Measurements from ENCODE around the gene TBPL2.

Gene TBPL2

DNA sequence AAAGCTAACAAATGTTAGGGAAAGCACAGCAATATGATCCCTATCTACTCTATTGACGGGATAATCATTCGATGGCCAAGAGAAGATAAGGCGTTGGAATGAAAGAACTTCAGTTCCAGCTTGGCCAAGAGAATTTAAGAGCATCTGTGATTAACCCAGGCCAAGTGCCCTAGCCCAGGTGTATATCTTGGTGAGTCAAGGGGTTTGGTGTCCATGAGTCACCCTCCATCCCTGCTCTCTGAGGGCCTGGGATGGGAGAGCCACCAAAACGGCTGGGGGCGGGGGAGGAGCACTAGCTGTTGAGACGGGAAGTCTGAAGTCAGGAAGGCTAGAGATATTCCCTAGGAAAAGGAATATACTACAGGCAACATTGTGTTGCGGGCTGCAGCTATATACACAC lies 13.0 kb downstream of the TBPL2 start:
- no peak overlapping the region for H3K27ac ChIP-seq (ENCODE audit: low read depth, low read length)
- no peaks in the 10 kb centered on the region for H3K36me3 ChIP-seq (ENCODE audit: control insufficient read depth, low read length)

DNA sequence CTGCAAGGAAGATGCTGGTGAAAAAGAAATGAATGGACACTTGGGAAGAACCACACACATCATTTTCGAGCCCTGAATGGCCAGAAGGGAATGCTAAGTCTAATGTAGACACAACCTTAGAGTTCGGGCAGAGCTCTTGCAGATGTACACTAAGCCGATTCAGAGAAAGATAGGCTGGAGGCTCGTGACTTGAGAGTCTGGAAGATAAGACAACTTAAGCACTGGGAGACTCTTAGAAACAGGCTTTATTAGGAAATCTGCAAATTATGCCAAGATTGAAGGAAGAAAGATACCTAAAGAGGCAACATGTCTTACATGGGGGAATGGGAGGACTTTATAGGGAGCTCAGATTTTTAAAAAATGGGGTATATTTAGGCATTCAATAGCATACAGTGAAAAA lies 13.5 kb downstream of the TBPL2 start:
- Histone ChIP-seq H3K79me2 (ENCODE audit: control insufficient read depth, low read length) (no peaks in the 10 kb centered on the region), H3K4me2 (ENCODE audit: low read length) (no peak overlapping the region), H3F3A (ENCODE audit: control insufficient read depth, insufficient read depth) (no peaks in the 10 kb centered on the region), H3K4me3 (ENCODE audit: low read length) (no peak overlapping the region), H4K20me1 (ENCODE audit: control insufficient read depth, insufficient read depth, low read depth, low read length) (no peaks in the 10 kb centered on the region), H3K9me2 (replicated peaks; ENCODE audit: control insufficient read depth, low read length) (no peaks in the 10 kb centered on the region), H3K27ac (ENCODE audit: low read depth, low read length) (no peak overlapping the region), H3K9me3 (ENCODE audit: control insufficient read depth, insufficient read depth, low read length) (no peaks in the 10 kb centered on the region), H3K4me1 (ENCODE audit: control insufficient read depth, low read length) (no peaks in the 10 kb centered on the region), H3K36me3 (ENCODE audit: control insufficient read depth, low read length) (no peaks in the 10 kb centered on the region), H3K27me3 (ENCODE audit: control insufficient read depth, low read length) (peaks cover 13% of the 10 kb centered on the region; the same call in 1 of the 2 replicates)
- no peak for TF ChIP-seq CTCF (IDR thresholded peaks at IDR 0.05; ENCODE audit: low read depth, low read length, poor library complexity, severe bottlenecking)
- TF ChIP-seq EZH2phosphoT487 (IDR thresholded peaks at IDR 0.05; ENCODE audit: borderline replicate concordance, low read length), result no peak

More for the DNA sequence above, 13.0 kb downstream of the TBPL2 start:
- H3K27me3 ChIP-seq (ENCODE audit: control insufficient read depth, low read length), result peaks cover 13% of the 10 kb centered on the region; the same call in 1 of the 2 replicates
- TF ChIP-seq EZH2phosphoT487 (IDR thresholded peaks at IDR 0.05; ENCODE audit: borderline replicate concordance, low read length) (no peak), CTCF (IDR thresholded peaks at IDR 0.05; ENCODE audit: low read depth, low read length, poor library complexity, severe bottlenecking) (no peak)
- H3K4me3 ChIP-seq (ENCODE audit: low read length), result no peak overlapping the region
- H4K20me1 ChIP-seq (ENCODE audit: control insufficient read depth, insufficient read depth, low read depth, low read length), result no peaks in the 10 kb centered on the region
- no peaks in the 10 kb centered on the region for H3K4me1 ChIP-seq (ENCODE audit: control insufficient read depth, low read length)
- H3K79me2 ChIP-seq (ENCODE audit: control insufficient read depth, low read length), result no peaks in the 10 kb centered on the region
- no peaks in the 10 kb centered on the region for H3F3A ChIP-seq (ENCODE audit: control insufficient read depth, insufficient read depth)
- H3K4me2 ChIP-seq (ENCODE audit: low read length), result no peak overlapping the region
- H3K9me3 ChIP-seq (ENCODE audit: control insufficient read depth, insufficient read depth, low read length), result no peaks in the 10 kb centered on the region
- no peaks in the 10 kb centered on the region for H3K9me2 ChIP-seq (replicated peaks; ENCODE audit: control insufficient read depth, low read length)

- no peaks in the 10 kb centered on the region for H3F3A ChIP-seq (ENCODE audit: control insufficient read depth, insufficient read depth)
- no peaks in the 10 kb centered on the region for H4K20me1 ChIP-seq (ENCODE audit: control insufficient read depth, insufficient read depth, low read depth, low read length)
- no peaks in the 10 kb centered on the region for H3K36me3 ChIP-seq (ENCODE audit: control insufficient read depth, low read length)
- no peak overlapping the region for H3K4me2 ChIP-seq (ENCODE audit: low read length)
- no peaks in the 10 kb centered on the region for H3K4me1 ChIP-seq (ENCODE audit: control insufficient read depth, low read length)
- H3K27ac ChIP-seq (ENCODE audit: low read depth, low read length), result no peak overlapping the region
- no peak for TF ChIP-seq EZH2phosphoT487 (IDR thresholded peaks at IDR 0.05; ENCODE audit: borderline replicate concordance, low read length)
- TF ChIP-seq CTCF (IDR thresholded peaks at IDR 0.05; ENCODE audit: low read depth, low read length, poor library complexity, severe bottlenecking), result no peak
- H3K27me3 ChIP-seq (ENCODE audit: control insufficient read depth, low read length), result peaks cover 9% of the 10 kb centered on the region; the same call in 1 of the 2 replicates
- no peak overlapping the region for H3K4me3 ChIP-seq (ENCODE audit: low read length)
- H3K9me3 ChIP-seq (ENCODE audit: control insufficient read depth, insufficient read depth, low read length), result no peaks in the 10 kb centered on the region
- H3K79me2 ChIP-seq (ENCODE audit: control insufficient read depth, low read length), result no peaks in the 10 kb centered on the region
- H3K9me2 ChIP-seq (replicated peaks; ENCODE audit: control insufficient read depth, low read length), result no peaks in the 10 kb centered on the region
These were observed 15.3 kb downstream of the TBPL2 start for GRCh38 chr14:55425091-55425490.
